Astrocyte of the cerebellum (primary cell): Measurements from ENCODE around the gene SLMAP.

Source experiments
- DNase-seq: peaks from one replicate; pipeline ENCODE4 v3.0.0-alpha.2; 2011; ENCODE audit warnings: low read depth
- H3K4me3 ChIP-seq: 2 replicates; pipeline ENCODE4 v1.5.1; 2011; ENCODE audit warnings: mild to moderate bottlenecking, low read depth, low read length, moderate library complexity
- in situ Hi-C: cut with HindIII; loops from 2 replicates; pipeline ENCODE4 v1.10.0; 2017; ENCODE audit warnings: low sequenced_read_pairs
- TF ChIP-seq, protein P1 (sequence below): IDR thresholded peaks from 2 replicates; pipeline ENCODE4 v1.5.1; 2012; ENCODE audit warnings: low read length, low read depth, moderate library complexity, mild to moderate bottlenecking; ENCODE audit errors: missing control alignments

The SLMAP gene

DNA sequence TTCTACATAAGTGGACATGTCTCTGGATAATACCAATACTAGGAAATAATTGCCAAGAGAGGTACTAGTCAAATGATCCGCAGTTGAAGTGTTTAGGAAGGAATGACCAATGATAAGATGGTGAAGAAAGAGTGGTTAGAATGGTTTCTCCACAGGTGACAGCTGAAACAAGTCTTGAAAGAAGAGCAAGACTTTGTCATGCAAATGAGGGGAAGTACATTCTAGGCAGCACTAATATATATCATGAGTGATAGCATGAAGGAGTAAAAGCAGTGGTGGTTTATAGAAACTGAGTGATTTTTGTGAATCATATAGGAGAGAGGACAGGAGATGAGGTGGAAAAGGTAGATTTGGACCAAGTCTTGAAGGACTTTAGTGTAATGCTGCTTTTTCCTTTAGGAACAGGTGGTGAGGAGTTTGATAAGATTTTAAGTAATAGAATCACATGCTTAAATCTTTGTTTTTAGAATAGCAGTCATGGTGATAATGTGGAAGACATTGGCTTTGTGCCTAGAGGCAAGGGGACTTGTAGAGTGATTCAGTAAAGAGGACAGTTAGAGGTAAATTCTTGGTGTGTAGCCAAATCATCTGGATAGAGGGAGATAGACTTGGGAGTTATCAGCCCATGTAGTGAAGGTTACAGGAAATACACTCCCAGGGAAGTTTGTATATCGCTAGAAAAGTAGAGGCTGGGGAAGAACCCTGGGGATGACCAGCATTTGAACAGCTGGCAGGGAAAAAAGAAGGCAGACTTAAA lies 31.9 kb downstream of the SLMAP start:
- TF ChIP-seq, protein P1, sequence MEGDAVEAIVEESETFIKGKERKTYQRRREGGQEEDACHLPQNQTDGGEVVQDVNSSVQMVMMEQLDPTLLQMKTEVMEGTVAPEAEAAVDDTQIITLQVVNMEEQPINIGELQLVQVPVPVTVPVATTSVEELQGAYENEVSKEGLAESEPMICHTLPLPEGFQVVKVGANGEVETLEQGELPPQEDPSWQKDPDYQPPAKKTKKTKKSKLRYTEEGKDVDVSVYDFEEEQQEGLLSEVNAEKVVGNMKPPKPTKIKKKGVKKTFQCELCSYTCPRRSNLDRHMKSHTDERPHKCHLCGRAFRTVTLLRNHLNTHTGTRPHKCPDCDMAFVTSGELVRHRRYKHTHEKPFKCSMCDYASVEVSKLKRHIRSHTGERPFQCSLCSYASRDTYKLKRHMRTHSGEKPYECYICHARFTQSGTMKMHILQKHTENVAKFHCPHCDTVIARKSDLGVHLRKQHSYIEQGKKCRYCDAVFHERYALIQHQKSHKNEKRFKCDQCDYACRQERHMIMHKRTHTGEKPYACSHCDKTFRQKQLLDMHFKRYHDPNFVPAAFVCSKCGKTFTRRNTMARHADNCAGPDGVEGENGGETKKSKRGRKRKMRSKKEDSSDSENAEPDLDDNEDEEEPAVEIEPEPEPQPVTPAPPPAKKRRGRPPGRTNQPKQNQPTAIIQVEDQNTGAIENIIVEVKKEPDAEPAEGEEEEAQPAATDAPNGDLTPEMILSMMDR: no peak
- no peak overlapping the region for H3K4me3 ChIP-seq
- DNase-seq: no peak
- in situ Hi-C loops: no loop called here

DNA sequence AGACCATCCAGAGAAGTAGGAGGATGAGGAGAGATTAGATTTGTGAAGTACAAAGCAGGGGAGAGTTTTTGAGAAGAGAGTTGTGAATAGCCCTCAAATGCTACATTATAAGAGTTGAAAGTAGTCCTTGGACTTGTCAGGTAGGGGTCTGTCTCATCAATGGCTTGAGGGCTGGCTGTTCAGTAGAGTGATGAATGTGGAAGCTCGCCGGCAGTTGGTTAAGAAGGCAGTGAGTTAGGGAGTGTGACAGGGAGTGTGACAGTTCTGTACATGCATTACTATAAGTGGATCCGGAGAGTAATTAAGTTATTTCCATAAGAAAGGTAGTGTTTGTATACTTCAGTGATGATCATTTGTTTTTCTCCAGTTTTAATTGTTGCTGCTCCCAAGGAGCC lies 32.5 kb downstream of the SLMAP start:
- no peak for DNase-seq
- in situ Hi-C loops: no loop called here

DNA sequence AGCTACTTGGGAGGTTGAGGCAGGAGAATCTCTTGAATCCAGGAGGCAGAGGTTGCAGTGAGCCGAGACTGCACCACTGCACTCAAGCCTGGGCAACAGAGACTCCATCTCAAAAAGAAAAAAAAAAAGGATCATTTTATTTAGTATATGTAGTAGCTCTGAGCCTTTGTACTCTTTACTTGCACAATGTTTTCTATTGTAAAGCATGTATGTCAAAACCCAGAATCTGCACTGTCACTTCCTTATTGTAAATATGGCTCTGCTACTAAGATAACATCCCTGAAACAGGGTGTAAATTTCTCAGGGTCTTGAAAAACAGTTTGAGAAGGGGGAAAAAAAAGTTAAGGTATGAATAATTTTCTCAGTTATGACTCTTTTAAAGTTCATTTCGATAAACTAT lies 35.1 kb downstream of the SLMAP start:
- H3K4me3 ChIP-seq: no peak overlapping the region
- no peak for DNase-seq
- in situ Hi-C loops: no loop called here
- TF ChIP-seq, protein P1: no peak

More for the DNA sequence above, 32.5 kb downstream of the SLMAP start:
- H3K4me3 ChIP-seq: no peak overlapping the region
- TF ChIP-seq, protein P1: no peak

DNA sequence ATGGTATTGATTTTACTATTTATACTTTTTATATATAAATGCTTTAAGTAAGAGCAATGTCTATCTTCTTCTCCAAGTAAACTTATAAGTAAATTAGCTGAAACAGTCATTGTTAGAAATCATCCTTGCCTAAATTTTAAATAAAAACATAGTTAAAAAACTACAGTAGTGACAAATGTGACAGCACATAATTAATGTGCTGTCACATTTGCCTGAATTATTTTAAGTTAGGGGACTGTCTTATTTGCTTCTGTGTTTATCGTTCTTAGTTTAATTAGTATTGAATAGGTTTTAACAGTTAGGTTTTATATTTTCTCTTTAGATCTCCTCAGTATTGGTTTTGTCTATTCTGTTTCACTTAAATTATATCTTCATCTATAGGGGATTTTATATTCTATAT lies 36.1 kb downstream of the SLMAP start:
- in situ Hi-C loops: no loop called here
- H3K4me3 ChIP-seq: no peak overlapping the region
- no peak for DNase-seq
- TF ChIP-seq, protein P1: no peak

DNA sequence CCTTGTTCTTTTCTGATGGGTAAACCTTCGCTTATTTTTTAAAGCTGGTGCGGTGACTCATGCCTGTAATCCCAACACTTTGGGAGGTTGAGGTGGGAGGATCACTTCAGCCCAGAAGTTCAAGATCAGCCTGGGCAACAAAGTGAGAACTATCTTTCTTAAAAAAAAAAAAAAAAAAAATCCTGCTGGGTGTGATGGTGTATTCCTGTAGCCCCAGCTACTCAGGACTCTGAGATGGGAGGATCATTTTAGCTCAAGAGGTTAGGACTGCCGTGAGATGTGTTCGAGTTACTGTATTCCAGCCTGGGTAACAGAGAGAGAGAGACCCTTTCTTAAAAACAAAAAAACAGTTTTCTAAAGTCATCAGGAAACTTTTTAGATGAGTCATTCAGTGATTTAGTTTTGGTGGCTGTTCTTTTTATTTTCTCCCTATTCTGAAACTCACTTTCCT lies 37.7 kb downstream of the SLMAP start:
- H3K4me3 ChIP-seq: no peak overlapping the region
- TF ChIP-seq, protein P1: no peak
- no peak for DNase-seq
- in situ Hi-C loops: no loop called here

DNA sequence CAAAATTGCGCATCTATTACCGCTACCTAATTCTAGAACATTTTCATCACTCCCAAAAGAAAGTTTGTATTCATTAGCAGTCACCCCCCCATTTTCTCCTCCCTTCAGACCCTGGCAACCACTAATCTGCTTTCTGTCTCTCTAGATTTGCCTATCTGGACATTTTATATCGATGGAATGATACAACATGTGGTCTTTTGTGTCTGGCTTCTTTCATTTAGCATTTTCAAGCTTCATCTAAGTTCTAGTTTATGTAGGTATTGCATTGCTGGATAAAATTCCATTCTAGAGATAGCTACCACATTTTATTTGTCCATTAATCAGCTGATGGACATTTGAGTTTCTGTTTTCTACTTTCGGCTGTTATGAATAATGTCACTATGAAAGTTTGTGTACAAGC lies 38.4 kb downstream of the SLMAP start:
- TF ChIP-seq, protein P1: no peak
- DNase-seq: no peak
- in situ Hi-C loops: no loop called here
- no peak overlapping the region for H3K4me3 ChIP-seq
